Activated gamma-delta T cell treated with anti-CD3 and anti-CD28 coated beads, Interleukin-2, amount 50 U/mL, for 16 hours (primary cell): Measurements from ENCODE around the gene IZUMO4.
A peak's percentile ranks its signal among the peaks of the same experiment; 100 is the strongest.

ENCODE experiments used
- DNase-seq: peaks from one replicate; pipeline ENCODE4 v3.0.0-alpha.2; 2020; ENCODE audit warnings: low read depth

Gene IZUMO4

GRCh38 chr19:2108251-2109016 lies 11.7 kb downstream of the IZUMO4 start:
- no peak for DNase-seq

GRCh38 chr19:2109046-2109864 lies 12.5 kb downstream of the IZUMO4 start:
- DNase-seq: no peak

GRCh38 chr19:2110822-2111221 lies 14.1 kb downstream of the IZUMO4 start:
- no peak for DNase-seq

- DNase-seq: no peak
These were observed 14.7 kb downstream of the IZUMO4 start for GRCh38 chr19:2111425-2111824.

- no peak for DNase-seq
These were observed 15.2 kb downstream of the IZUMO4 start for GRCh38 chr19:2111886-2112285.

- peak; percentile 22 for DNase-seq
These were observed 16.0 kb downstream of the IZUMO4 start for GRCh38 chr19:2112516-2113320.

GRCh38 chr19:2113439-2114211 lies 16.9 kb downstream of the IZUMO4 start:
- DNase-seq: no peak

- DNase-seq: no peak
These were observed 17.5 kb downstream of the IZUMO4 start for GRCh38 chr19:2114218-2114617.

- DNase-seq: no peak
These were observed 18.1 kb downstream of the IZUMO4 start for GRCh38 chr19:2114821-2115220.

- DNase-seq: no peak
These were observed 18.6 kb downstream of the IZUMO4 start for GRCh38 chr19:2115324-2115723.

GRCh38 chr19:2115911-2116426 lies 19.3 kb downstream of the IZUMO4 start:
- no peak for DNase-seq

- no peak for DNase-seq
These were observed 19.8 kb downstream of the IZUMO4 start for GRCh38 chr19:2116507-2116906.

- DNase-seq: no peak
These were observed 20.7 kb downstream of the IZUMO4 start for GRCh38 chr19:2117215-2117960.

GRCh38 chr19:2118438-2118837 lies 21.7 kb downstream of the IZUMO4 start:
- no peak for DNase-seq

- no peak for DNase-seq
These were observed 23.4 kb downstream of the IZUMO4 start for GRCh38 chr19:2119921-2120785.

GRCh38 chr19:2120821-2121220 lies 24.1 kb downstream of the IZUMO4 start:
- no peak for DNase-seq

GRCh38 chr19:2121416-2122051 lies 24.8 kb downstream of the IZUMO4 start:
- no peak for DNase-seq

GRCh38 chr19:2122251-2122650 lies 25.5 kb downstream of the IZUMO4 start:
- no peak for DNase-seq

- no peak for DNase-seq
These were observed 26.3 kb downstream of the IZUMO4 start for GRCh38 chr19:2122982-2123381.
